Astrocyte of the spinal cord (primary cell): ENCODE measurements around the gene NCKAP5.

ENCODE experiments used
- DNase-seq: peaks from one replicate; pipeline ENCODE4 v3.0.0; 2011; ENCODE audit warnings: low read depth, low spot score
- H3K4me3 ChIP-seq: 2 replicates; pipeline ENCODE4 v1.5.1; 2011; ENCODE audit warnings: low read depth, mild to moderate bottlenecking, low read length, moderate library complexity
- CTCF ChIP-seq: IDR thresholded peaks from 2 replicates; pipeline ENCODE4 v1.5.1; 2012; ENCODE audit warnings: low read depth, mild to moderate bottlenecking, low read length, inconsistent platforms
- in situ Hi-C: cut with HindIII; loops from 2 replicates; pipeline ENCODE4 v1.10.0; 2017; ENCODE audit warnings: low sequenced_read_pairs

Gene NCKAP5

DNA sequence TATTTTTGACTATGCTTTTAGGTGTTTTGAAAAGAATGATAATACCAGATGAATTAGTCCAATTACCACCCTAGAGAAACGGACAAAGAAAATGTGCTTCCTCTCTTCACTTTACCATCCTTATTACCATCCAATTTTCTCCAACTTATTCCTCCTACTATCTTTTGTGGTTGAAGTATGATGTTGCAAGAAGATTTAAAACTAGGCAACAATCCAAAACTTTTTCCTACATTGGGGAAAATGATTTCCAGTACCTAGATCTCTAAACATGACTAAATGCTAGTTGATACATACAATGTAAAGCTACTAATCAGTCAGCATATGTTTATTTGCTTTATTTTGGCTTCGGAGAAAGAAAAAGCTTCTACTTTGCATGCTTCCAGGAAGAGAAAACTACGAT, 543.3 kb downstream of the NCKAP5 start:
- TF ChIP-seq CTCF = no peak
- in situ Hi-C loops = no loop called here

GRCh38 chr2:133012847-133013734, 555.2 kb downstream of the NCKAP5 start:
- in situ Hi-C loops = no loop called here
- DNase-seq = no peak
- H3K4me3 ChIP-seq = no peak overlapping the region
- no peak for TF ChIP-seq CTCF

More for the DNA sequence above, 543.3 kb downstream of the NCKAP5 start:
- no peak for DNase-seq
- no peak overlapping the region for H3K4me3 ChIP-seq

- in situ Hi-C loops = no loop called here
- no peak overlapping the region for H3K4me3 ChIP-seq
- no peak for TF ChIP-seq CTCF
- no peak for DNase-seq
Observed at GRCh38 chr2:133004623-133005022, 563.6 kb downstream of the NCKAP5 start.

DNA sequence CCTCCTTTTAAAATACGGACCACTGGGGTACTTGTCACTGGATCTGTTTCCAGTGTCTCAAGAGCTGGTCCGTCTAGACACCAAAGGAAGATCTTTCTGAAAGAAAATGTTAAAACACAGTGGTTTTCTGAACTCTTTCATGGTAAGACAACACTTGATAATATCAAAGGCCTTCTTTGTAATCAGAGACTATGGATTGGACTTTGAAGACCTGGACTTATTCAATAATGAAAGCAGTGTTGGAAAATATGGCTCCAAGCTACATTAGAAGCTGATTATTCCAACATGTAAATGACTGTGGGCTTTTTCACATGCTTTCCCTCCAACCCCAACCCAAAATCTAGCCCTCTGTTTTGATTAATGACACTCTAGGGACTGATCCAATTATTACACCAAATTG, 568.8 kb downstream of the NCKAP5 start:
- no peak for TF ChIP-seq CTCF
- in situ Hi-C loops = no loop called here
- no peak overlapping the region for H3K4me3 ChIP-seq
- DNase-seq = no peak

GRCh38 chr2:132998221-132998620, 570.0 kb downstream of the NCKAP5 start:
- TF ChIP-seq CTCF = no peak
- in situ Hi-C loops = no loop called here
- H3K4me3 ChIP-seq = no peak overlapping the region
- no peak for DNase-seq

DNA sequence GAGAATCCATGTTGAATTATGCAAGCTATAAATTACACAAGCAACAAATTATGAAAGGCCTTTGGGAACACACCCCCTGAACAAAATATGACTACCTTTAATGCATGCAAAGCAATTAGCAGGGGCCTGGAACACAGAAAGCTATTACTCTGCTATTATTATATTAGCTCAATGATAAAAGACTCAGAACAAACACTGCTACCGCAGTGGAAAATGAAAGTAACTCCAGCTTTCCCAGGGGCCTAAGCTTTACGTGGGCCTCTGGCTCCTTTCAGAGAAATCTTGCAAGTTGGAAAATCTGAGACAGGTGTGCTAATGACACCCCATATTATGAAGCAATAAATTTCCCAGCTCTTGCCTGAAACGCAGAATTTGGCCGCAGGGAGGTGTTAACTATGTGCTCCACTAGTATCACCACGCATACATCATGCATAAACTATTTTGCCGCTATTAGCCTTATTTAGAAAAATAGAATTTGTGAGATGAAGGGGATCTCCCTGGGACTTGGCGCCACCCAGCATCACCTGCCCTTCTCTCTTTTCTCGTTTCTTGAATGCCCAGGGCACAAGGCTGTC, 576.7 kb downstream of the NCKAP5 start:
- in situ Hi-C loops = no loop called here
- TF ChIP-seq CTCF = no peak
- no peak overlapping the region for H3K4me3 ChIP-seq
- no peak for DNase-seq
